HG02840 (cell line): ENCODE measurements around the gene HOXB8.

Experiments
- ATAC-seq: cut with Tn5 transposase; IDR thresholded peaks from one replicate; pipeline ENCODE4 v1.9.1; 2021; ENCODE audit warnings: mild to moderate bottlenecking, moderate library complexity, moderate number of reproducible peaks; ENCODE audit not compliant: unreplicated experiment, low FRiP score

The HOXB8 gene

GRCh38 chr17:48615047-48615962 is at the start of gene HOXB8:
HOXB8 (minus strand) TSS chr17:48615292; CDS start chr17:48614704, 588 bp downstream.
- no peak for ATAC-seq

GRCh38 chr17:48663134-48663924 is 48.2 kb upstream of the HOXB8 start:
- no peak for ATAC-seq

GRCh38 chr17:48655913-48656312 is 40.8 kb upstream of the HOXB8 start:
- no peak for ATAC-seq

DNA sequence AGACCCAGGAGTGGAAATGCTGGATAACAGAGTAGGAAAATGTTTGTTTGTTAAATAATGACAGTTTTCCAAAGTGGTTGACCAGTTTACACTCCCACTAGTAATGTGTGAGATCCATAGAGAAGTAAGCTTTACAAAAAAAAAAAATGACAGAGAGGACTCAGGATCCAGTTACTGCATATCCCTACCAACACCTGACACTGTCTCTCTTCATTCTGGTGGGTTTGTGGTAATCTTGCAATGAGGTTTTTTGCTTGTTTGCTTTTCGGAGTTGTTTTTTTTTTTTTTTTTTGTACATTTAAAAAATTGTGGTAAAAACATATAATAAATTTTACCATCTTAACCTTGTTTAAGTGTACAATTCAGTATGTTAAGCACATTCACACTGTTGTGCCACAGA is 34.6 kb upstream of the HOXB8 start:
- no peak for ATAC-seq

DNA sequence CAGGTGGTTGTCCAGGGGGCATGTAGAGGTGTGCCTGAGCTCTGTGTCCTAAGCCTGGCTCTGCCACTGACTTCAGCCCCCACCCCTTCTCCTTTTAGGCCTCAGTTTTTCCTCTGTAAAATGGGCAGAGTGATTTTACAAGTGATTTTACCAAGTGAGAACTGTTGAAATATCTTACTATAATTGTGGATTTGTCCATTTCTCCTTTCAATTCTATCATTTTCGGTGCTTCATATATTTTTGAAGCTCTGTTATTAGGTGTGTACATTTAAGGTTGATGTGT is 32.8 kb upstream of the HOXB8 start:
- ATAC-seq, result no peak

GRCh38 chr17:48647103-48647962 is 32.2 kb upstream of the HOXB8 start:
- ATAC-seq, result no peak

DNA sequence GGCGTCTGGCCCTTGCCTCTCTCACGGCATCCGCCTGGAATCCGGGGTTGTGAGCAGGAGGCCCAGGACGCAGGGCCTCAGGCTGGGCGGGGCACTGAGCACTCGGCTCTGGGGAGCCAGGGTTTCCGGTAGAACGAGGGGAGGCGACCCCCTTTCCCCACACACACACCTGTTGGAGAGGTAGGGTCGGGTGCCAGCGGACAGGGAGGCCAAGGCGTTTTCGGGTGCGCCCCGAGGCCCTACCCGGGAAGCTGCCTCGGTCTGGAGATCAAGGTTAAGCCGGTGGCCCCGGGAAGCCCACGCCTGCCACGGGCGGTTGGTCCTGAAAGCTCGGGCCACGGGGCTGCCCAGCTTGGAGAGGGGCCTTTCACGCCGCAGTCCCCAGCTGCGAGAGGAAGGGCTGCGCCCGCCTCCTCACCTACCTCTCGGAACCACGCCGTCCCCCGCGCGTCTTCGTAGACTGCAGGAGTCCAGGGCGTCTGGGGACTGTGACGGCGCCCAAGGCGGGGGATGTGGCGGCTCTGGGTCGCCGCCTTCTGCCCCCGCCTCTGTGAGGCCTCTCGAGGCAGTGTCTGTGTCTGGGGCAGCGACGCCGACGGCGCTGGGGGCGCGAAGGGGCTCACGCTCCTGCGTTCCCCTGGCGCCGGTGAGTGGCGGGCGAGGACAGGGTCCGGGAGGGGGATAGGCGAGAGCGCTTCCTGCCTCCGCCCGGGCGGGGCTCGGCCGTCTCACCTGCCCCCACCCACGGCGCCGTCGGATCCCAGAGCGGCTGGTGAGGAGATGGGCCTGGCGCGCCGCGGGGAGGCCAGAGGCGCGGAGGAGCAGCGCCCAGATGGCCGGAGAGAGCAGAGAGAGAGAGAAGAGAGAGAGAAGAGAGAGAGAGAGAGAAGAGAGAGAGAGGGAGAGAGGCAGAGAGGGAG is 31.4 kb upstream of the HOXB8 start:
- no peak for ATAC-seq

DNA sequence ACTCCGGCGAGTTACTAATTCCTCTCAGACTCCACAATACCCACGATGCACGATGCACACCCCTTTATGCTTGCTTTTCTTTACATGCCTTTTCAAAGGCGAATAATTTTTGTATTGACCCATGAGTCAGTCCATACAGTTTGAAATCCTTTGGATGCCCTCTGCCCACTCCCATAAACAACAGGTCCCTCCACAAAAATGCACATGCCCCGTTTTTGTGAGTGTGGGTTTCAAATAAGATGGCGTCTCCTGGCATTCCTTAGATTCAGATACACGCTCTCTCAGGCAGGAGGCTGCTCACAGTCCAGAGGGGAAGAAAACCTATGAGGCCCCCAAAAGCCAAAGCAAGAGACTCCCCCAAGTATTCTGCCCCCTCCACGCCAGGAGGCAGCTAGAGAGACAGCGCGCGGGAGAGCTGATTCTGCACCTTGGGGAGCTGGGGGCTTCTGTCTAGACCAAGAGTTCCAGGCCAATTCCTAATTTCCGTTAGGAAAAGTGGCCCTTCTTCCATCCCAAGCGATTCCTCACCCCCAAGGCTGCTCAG is 30.6 kb upstream of the HOXB8 start:
- ATAC-seq, result no peak

GRCh38 chr17:48644910-48645557 is 29.9 kb upstream of the HOXB8 start:
- ATAC-seq, result no peak

- no peak for ATAC-seq
Measured at GRCh38 chr17:48644159-48644558, 29.1 kb upstream of the HOXB8 start.

DNA sequence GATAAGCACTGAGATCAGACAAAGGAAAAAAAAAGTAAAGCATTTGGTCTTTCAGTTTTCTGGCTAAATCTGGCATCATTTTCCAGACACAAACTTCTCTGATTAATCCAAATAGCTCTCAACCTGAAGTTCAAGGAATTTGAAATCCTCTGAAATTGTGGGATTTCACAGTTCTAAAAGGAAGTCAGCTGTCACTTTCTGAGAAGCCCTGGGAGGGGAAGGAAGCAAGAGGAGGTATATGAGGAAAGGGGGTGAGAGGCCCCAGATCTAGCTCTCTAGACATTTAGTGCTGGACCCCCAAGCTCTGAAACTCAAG is 28.6 kb upstream of the HOXB8 start:
- no peak for ATAC-seq

DNA sequence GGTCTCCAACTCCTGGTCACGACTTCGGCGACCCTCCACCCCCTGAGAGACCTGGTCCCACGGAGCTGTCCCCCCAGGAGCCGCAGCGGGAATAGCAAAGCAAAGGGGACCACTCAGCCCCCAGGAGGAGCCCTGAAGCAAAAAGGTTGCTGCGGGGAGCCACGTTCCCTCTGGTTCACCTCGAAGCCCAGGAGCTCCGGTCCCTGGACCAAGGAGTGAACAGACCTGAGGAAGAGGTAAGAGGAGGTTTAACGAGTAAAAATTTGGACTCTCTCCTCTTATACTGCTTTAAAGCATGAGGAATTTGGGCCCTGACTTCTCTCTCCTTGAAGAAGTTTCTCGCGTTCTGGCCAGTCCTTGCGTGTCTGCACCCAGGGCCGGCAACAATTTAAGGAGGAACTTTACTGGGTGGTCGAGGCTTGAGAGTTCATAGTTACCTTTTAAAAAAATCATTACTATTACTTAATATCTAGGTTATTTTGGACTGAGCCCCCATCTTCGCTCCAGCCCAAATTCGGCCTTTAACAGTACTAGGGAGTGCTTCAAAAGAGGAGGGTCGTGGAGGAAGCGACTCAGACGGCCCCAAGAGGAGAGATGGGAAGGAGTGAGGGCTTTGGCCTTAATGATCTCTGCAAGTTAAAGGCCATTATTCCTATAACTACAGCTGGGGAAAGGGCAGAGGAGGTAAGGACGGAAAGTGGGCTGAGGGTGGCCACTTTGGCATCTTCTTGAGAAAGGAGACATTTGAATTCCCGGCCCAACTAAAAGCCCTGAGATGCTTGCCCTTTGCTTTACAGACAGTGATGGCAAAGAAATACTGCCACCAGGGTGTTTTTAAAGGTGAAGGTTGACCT is 28.0 kb upstream of the HOXB8 start:
- no peak for ATAC-seq

DNA sequence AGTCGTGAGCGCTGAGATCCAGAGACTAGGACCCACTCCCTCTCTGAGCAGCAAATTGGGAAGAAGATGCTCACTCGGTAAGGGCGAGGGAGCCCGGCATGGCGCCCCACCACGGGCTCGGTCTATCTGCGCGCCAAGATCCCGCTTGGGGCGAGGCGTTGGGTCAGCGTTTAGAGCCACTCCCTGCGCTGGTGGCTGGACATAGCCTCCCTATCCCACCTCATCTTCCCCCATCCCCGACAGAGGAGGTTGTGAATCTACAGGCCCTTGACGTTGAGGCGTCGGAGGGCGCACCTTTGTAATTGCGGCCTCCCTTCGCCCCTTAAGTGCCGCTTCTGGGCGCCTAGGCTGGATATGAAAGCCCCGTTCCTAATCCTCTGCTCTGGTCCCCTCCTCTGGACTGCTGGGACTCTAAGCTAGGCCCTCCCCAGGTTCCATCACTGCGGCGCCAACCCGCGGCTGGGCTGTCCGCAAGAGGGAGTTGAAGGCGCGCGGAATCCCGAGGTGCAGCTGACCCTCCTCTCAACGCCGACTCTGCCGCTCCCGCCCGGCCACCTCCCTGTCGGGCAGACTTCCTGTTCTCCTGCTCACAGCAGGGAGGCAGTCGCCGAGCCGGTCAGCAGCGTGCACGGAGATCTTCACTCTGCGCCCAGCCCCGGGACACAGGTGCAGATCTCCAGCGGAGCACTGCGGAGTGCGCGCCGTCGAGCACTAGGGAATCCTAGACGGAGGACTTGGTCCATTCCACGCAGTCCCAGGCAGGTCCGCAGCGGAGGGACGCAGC is 27.2 kb upstream of the HOXB8 start:
- no peak for ATAC-seq

GRCh38 chr17:48641541-48642058 is 26.5 kb upstream of the HOXB8 start:
- no peak for ATAC-seq

GRCh38 chr17:48640858-48641180 is 25.7 kb upstream of the HOXB8 start:
- no peak for ATAC-seq

DNA sequence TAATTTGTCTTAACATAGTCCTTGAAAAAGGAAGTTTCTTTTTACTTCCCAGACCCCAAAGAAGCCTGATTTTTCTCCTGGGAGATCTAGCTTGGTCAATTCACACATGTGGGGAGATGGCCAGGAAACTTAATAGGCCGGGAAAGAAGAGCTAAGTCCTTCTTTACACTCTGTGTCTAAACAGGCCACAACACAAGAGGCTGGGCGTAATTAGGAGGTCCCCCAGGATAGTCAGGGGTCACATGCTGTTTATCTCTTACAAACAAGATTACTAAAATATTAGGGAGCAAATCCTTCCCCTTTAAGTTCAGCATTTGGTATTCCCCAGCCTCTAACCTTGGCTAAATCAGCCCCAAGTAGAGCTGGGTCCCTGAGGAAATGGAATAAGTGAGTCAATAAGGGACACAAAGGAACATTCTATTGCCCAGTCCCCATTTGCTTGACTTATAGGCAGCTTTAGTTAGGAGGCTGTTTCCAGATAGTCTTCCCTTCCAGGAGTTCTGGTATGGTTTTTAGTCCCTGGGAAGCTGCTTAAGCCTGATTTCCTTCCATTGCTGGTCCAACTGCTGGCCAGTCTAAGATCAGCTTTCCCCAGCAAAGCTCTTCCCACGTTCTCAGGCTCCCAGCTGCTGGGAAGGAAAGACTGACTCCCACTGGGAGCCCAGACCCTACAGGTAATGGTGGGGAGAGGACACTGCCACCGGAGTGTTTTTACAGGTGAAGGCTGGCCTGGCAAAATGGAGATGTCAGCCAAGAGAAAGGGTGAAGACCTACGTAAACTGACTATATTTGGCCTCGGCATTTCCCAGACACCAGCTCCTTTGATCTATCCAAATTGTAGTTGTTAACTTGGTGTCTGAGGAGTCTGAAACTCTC is 25.1 kb upstream of the HOXB8 start:
- ATAC-seq, result no peak

DNA sequence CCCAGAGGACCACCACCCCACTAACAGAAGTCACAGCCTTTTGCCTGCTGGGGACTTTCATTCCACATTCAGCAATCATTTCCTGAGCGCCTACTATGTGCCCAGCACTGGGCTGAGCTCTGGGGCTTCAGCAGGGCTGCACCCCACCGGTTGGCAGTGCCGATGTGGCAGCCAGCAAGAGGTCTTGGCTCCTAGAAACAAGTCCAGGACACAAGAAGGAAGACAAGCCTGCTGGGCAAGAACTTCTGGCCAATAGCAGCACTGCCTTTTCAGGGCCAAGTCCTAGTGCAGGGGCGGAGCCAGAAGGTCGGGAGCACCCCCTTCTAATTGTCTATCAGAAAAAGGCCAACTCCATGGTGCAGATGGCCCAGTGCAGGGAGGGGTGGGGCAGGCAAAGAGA is 24.0 kb upstream of the HOXB8 start:
- no peak for ATAC-seq
